GM19468 (cell line): ENCODE results near the gene TKT.

ENCODE experiments used
- ATAC-seq: cut with Tn5 transposase; IDR thresholded peaks from one replicate; pipeline ENCODE4 v1.9.1; 2021; ENCODE audit warnings: mild to moderate bottlenecking, moderate library complexity, moderate number of reproducible peaks; ENCODE audit not compliant: unreplicated experiment; ENCODE audit errors: extremely low read depth

The TKT gene

GRCh38 chr3:53226841-53227407 lies 28.9 kb downstream of the TKT start:
- no peak for ATAC-seq

GRCh38 chr3:53226142-53226840 lies 29.5 kb downstream of the TKT start:
- ATAC-seq: no peak

GRCh38 chr3:53225651-53226050 lies 30.2 kb downstream of the TKT start:
- no peak for ATAC-seq

GRCh38 chr3:53225181-53225580 lies 30.6 kb downstream of the TKT start:
- ATAC-seq: no peak

GRCh38 chr3:53224536-53224935 lies 31.3 kb downstream of the TKT start:
- no peak for ATAC-seq

GRCh38 chr3:53224026-53224425 lies 31.8 kb downstream of the TKT start:
- ATAC-seq: no peak

GRCh38 chr3:53223541-53223966 lies 32.3 kb downstream of the TKT start:
- no peak for ATAC-seq

- ATAC-seq: no peak
Observed at GRCh38 chr3:53223025-53223424, 32.8 kb downstream of the TKT start.

- no peak for ATAC-seq
Observed at GRCh38 chr3:53222183-53222901, 33.5 kb downstream of the TKT start.

GRCh38 chr3:53221827-53222182 lies 34.0 kb downstream of the TKT start:
- ATAC-seq: no peak

- no peak for ATAC-seq
Observed at GRCh38 chr3:53221345-53221744, 34.5 kb downstream of the TKT start.

GRCh38 chr3:53219895-53220483 lies 35.8 kb downstream of the TKT start:
- ATAC-seq: no peak

- ATAC-seq: no peak
Observed at GRCh38 chr3:53218131-53218530, 37.7 kb downstream of the TKT start.

GRCh38 chr3:53217175-53217574 lies 38.6 kb downstream of the TKT start:
- no peak for ATAC-seq

GRCh38 chr3:53216723-53217122 lies 39.1 kb downstream of the TKT start:
- no peak for ATAC-seq

GRCh38 chr3:53215816-53216215 lies 40.0 kb downstream of the TKT start:
- ATAC-seq: no peak

- ATAC-seq: no peak
Observed at GRCh38 chr3:53213276-53213675, 42.5 kb downstream of the TKT start.

- ATAC-seq: no peak
Observed at GRCh38 chr3:53211706-53212702, 43.8 kb downstream of the TKT start.

- ATAC-seq: no peak
Observed at GRCh38 chr3:53202331-53203015, 53.3 kb downstream of the TKT start.
